Colonic mucosa (tissue), 4 donors: ENCODE data around the gene GBF1. TPM values are rescaled to one million over a fixed set of nuclear protein-coding genes. Genes with fewer than 3 reads are reported as not detected.

ENCODE experiments used
- DNase-seq: peaks from one replicate; pipeline ENCODE4 v3.0.0-alpha.2; 2020
- H3K27ac ChIP-seq: fragments of 200-600 bp; one replicate; pipeline ENCODE4 v1.8.0; 2021
- H3K27me3 ChIP-seq: fragments of 200-600 bp; one replicate; pipeline ENCODE4 v1.8.0; 2021
- H3K36me3 ChIP-seq: fragments of 200-600 bp; one replicate; pipeline ENCODE4 v1.8.0; 2021
- H3K4me1 ChIP-seq: fragments of 200-600 bp; one replicate; pipeline ENCODE4 v1.8.0; 2021; ENCODE audit warnings: mild to moderate bottlenecking
- H3K4me3 ChIP-seq: fragments of 200-600 bp; one replicate; pipeline ENCODE4 v1.8.0; 2021
- H3K9ac ChIP-seq, 2 donors: one replicate each; pipeline ENCODE4 v1.7.0; 2013; ENCODE audit warnings: control low read depth in 2 of 2, low read depth in 2 of 2, low read length in 2 of 2
- H3K9me3 ChIP-seq: fragments of 200-600 bp; one replicate; pipeline ENCODE4 v1.8.0; 2021
- intact Hi-C: fragments of 100-400 bp; cut with DNase I; formaldehyde crosslinking; loops from one replicate; pipeline ENCODE4 v1.14.1; 2022
- total RNA-seq, 2 donors: library from RNA; stranded (reverse); fragmentation: NEBNext Ultra II Directional in 1 of 2; extraction: Animal tissue kit (Norgen Biotek cat#: 25700) in 1 of 2; gene quantifications; one replicate each; pipeline ENCODE4 v1.2.1, GENCODE V29; 2021
- TF ChIP-seq, protein P1 (sequence below): fragments of 200-600 bp; IDR thresholded peaks from one replicate; pipeline ENCODE4 v1.8.0; 2022; ENCODE audit warnings: antibody characterized with exemption, mild to moderate bottlenecking
- donor health status: healthy.
- donor health status: DM: no; HTN: no; CAD: no.
- donor health status: DM: no; HTN: no; CAD: no.

The GBF1 gene
- total RNA-seq, 2 donors from 2014 or later = 59.8 to 73.4 TPM

DNA sequence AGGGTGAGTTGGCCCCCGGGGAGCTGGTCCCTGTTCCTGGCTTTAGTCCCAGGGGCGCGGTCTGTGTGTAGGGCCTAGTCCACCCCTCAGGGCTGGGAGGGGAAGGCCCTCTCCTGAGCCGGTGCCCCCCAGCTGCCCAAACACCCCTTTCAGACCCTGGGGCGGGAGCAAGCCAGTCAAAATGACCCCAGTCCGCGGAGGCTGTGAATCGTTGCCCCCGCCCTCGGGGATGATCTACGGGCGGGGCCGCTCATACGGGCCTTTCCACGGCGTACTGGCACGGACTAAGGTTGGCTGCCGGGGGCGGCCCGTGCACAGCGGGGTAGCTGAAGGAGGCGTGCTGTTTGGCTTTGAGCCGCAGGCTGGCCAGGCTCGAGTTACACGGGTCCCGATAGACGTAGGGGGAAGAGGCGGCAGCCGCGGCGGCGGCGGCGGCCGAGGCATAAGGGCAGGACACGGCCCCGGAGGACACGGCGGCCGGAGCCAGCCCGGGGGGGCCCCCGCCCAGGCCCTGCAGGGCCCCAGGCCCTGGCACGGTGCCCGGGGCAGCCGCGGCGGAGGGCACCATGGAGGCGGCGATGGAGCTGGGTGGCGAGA, 15.0 kb upstream of the GBF1 start:
- TF ChIP-seq, protein P1, sequence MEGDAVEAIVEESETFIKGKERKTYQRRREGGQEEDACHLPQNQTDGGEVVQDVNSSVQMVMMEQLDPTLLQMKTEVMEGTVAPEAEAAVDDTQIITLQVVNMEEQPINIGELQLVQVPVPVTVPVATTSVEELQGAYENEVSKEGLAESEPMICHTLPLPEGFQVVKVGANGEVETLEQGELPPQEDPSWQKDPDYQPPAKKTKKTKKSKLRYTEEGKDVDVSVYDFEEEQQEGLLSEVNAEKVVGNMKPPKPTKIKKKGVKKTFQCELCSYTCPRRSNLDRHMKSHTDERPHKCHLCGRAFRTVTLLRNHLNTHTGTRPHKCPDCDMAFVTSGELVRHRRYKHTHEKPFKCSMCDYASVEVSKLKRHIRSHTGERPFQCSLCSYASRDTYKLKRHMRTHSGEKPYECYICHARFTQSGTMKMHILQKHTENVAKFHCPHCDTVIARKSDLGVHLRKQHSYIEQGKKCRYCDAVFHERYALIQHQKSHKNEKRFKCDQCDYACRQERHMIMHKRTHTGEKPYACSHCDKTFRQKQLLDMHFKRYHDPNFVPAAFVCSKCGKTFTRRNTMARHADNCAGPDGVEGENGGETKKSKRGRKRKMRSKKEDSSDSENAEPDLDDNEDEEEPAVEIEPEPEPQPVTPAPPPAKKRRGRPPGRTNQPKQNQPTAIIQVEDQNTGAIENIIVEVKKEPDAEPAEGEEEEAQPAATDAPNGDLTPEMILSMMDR = no peak
- H3K9me3 ChIP-seq = no peaks in the 10 kb centered on the region
- intact Hi-C loops = loop anchor here (2.0 kb wide), 1 partner anchor 62 kb away; no protein-coding TSS in a partner anchor
- peaks cover 15% of the 10 kb centered on the region for H3K4me1 ChIP-seq
- no peaks in the 10 kb centered on the region for H3K36me3 ChIP-seq
- peak; percentile 35 for DNase-seq
- H3K9ac ChIP-seq = peak overlapping the region in 1 of 2 donors; percentile 60
- H3K27me3 ChIP-seq = peaks cover 19% of the 10 kb centered on the region
- H3K4me3 ChIP-seq = peak overlapping the region; percentile 51
- H3K27ac ChIP-seq = no peak overlapping the region

DNA sequence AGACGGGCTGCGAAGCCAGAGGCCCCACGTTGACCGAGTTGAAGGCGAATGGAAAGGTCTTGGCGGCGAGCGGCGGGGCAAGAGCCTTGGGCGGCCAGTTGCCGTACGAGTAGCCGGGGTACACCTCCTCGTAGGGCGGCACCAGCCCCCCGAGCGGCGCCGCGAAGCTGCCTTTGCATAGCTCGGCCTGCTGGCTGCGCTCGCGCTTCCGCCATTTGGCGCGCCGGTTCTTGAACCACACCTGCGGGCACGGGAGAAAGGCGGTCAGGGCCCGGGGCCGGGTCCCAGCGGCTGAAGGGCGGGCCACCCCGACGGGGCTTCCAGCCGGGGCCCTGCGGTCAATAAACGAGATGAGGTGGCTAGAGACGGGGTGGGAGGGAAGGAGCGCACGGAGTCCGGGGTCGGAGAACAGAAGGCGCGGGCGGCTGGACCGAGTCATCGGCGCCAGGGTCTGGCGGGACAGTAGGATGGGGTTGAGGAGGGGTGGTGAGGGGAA, 14.4 kb upstream of the GBF1 start:
- peak; percentile 48 for DNase-seq
- H3K4me1 ChIP-seq = peaks cover 15% of the 10 kb centered on the region
- no peak overlapping the region for H3K27ac ChIP-seq
- H3K9ac ChIP-seq = peak overlapping the region in 1 of 2 donors; percentile 60
- peak overlapping the region; percentile 51 for H3K4me3 ChIP-seq
- no peaks in the 10 kb centered on the region for H3K9me3 ChIP-seq
- no peaks in the 10 kb centered on the region for H3K36me3 ChIP-seq
- intact Hi-C loops = loop anchor here (2.0 kb wide), 1 partner anchor 62 kb away; no protein-coding TSS in a partner anchor
- peaks cover 19% of the 10 kb centered on the region for H3K27me3 ChIP-seq
- TF ChIP-seq, protein P1 = peak; percentile 20

DNA sequence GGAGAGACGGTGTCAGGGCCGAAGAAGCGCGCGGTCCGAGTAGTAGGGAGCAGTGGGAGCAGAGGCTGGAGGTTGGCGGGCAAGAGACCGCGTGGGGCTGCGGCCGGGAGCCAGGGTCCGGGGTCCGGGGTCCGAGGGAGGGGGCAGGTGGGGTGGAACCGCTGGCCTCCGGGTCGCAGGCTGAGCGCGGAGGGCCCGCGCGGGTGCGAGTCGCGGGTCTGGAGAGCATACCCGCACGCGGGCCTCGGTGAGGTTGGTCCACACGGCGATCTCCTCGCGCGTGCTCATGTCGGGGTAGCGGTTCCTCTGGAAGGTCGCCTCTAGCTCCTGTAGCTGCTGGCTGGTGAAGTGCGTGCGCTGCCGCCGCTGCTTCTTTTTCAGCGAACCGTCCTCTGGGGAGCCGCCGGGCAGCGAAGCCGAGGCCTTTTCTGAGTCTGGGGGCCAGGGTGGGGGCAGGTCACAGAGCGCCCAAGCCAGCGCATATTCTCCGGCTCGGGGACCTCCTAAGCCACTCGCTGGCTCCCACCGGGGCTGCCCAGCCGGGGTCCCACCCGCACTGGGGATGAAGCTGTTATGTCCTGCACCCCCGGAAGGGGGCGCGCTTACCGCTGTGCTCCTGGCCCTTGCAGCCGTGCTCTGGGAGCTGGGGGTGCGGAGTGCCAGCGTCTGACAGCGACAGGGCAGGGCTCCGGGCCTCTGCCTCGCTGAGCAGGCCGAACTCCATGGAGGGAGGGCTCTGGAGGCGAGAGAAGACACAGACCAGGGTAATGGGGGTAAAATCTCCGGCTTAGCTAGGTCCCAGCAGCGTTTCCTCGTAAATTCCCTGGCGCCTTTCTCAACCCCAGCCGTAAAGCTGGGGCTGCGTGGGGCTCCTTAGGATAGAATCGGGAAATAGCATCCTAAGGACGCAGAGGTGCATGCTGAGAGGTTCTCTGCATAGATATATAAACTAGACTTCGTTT, 13.7 kb upstream of the GBF1 start:
- TF ChIP-seq, protein P1 = peak; percentile 82
- Histone ChIP-seq H3K27ac (no peak overlapping the region), H3K4me1 (peaks cover 15% of the 10 kb centered on the region), H3K27me3 (peaks cover 19% of the 10 kb centered on the region), H3K4me3 (peak overlapping the region; percentile 51), H3K36me3 (no peaks in the 10 kb centered on the region), H3K9ac (no peak overlapping the region), H3K9me3 (no peaks in the 10 kb centered on the region)
- peak; percentile 68 for DNase-seq
- intact Hi-C loops = loop anchor here (2.0 kb wide), 1 partner anchor 63 kb away; no protein-coding TSS in a partner anchor

DNA sequence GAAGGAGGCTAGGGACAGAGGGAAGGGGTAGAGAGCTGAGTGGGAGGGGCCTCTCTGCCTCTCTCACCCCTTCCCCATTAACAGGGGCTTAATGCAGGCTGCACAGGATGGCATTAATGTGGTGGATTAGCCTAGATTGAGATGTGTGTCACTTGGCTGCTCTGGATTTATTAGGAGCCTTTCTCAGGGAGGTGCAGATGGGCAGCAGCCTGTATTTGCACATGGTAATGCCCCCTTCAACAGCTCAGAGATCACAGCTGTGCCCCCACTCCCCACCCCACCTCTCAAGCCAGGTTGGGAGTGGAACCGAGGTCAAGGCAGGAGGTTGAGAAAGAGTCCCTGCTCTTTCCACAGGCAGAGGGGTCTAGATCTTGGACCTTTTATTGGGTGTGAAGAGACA, 11.3 kb upstream of the GBF1 start:
- H3K9me3 ChIP-seq = no peaks in the 10 kb centered on the region
- H3K27ac ChIP-seq = no peak overlapping the region
- intact Hi-C loops = no loop called here
- peaks cover 15% of the 10 kb centered on the region for H3K4me1 ChIP-seq
- no peak overlapping the region for H3K4me3 ChIP-seq
- no peak for DNase-seq
- TF ChIP-seq, protein P1 = no peak
- H3K27me3 ChIP-seq = peaks cover 21% of the 10 kb centered on the region
- no peak overlapping the region for H3K9ac ChIP-seq
- H3K36me3 ChIP-seq = no peaks in the 10 kb centered on the region

DNA sequence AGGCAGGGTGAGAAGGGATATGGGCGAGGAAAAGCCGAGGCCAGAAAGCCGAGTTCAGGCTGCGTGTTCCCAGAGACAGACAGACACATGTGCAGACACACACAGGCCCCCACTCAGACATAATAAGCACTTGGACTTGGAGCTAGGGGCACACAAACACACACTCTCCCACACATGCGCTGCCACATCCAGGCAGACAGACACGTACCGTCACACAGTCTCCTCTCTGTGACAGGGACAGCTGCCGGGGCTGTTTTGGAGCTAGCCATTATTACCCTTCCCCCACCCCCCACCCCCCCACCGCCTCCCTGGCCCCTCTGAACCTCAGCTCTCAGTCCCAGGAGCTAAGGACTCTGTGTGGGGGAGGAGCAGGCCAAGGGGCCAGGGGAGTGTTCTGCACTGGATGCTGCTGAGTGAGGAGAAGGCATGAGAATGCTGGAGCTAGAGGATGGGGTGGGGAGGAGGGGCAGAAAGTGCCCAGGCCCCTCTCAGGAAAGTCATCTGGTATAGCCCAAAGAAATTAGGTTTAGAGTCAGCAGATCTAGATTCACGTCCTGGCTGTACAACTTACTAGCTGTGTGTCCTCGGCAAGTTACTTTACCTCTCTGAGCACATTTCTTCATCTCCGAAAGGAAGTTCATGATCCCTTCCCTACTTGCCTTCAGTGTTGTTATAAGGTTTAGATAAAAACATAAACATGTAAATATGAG, 10.3 kb upstream of the GBF1 start:
- Histone ChIP-seq H3K4me3 (no peak overlapping the region), H3K27me3 (peaks cover 29% of the 10 kb centered on the region), H3K36me3 (no peaks in the 10 kb centered on the region), H3K27ac (no peak overlapping the region), H3K9ac (no peak overlapping the region), H3K4me1 (peaks cover 12% of the 10 kb centered on the region), H3K9me3 (no peaks in the 10 kb centered on the region)
- intact Hi-C loops = no loop called here
- TF ChIP-seq, protein P1 = no peak
- DNase-seq = no peak
